HUES48 (cell line): ENCODE data around the gene ZNF559.
A peak's percentile ranks its signal among the peaks of the same experiment; 100 is the strongest.
"Not testable (repeated sequence)": the region's sequence is repeated elsewhere in the genome, so short reads cannot be mapped to it uniquely, and the experiment has no call there.

ENCODE experiments used
- H3K27ac ChIP-seq: one replicate; pipeline ENCODE4 v1.7.0; 2013; ENCODE audit warnings: low read depth, low read length, inconsistent platforms
- H3K27me3 ChIP-seq: 2 replicates; pipeline ENCODE4 v1.6.1; 2013; ENCODE audit warnings: mild to moderate bottlenecking, low read length; ENCODE audit not compliant: control insufficient read depth, insufficient read depth
- H3K36me3 ChIP-seq: 2 replicates; pipeline ENCODE4 v1.6.1; 2013; ENCODE audit warnings: low read length; ENCODE audit not compliant: control insufficient read depth, insufficient read depth
- H3K4me1 ChIP-seq: 2 replicates; pipeline ENCODE4 v1.6.1; 2013; ENCODE audit warnings: mild to moderate bottlenecking, low read length; ENCODE audit not compliant: control insufficient read depth, insufficient read depth
- H3K4me3 ChIP-seq: 2 replicates; pipeline ENCODE4 v1.5.1; 2013; ENCODE audit warnings: mild to moderate bottlenecking, low read depth, low read length
- H3K9ac ChIP-seq: 2 replicates; pipeline ENCODE4 v1.6.1; 2013; ENCODE audit warnings: mild to moderate bottlenecking, low read depth, low read length, moderate library complexity
- H3K9me3 ChIP-seq: 2 replicates; pipeline ENCODE4 v1.6.1; 2013; ENCODE audit warnings: low read length; ENCODE audit not compliant: control insufficient read depth, insufficient read depth

ZNF559 gene

DNA sequence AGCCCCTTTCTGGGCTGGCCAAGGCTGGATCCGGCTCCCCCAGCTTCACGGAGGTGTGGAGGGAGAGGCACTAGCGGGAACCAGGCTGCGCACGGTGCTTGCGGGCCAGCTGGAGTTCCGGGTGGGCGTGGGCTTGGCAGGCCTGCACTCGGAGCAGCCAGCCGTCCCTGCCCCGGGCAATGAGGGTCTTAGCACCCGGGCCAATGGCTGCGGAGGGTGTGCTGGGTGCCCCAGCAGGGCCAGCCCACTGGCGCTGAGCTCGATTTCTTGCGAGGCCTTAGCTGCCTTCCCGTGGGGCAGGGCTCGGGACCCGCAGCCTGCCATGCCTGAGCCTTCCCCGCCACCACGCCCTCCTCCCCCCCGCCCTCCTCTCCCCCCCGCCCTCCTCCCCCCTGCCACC is 2.6 kb upstream of the ZNF559 start:
- no peaks in the 10 kb centered on the region for H3K27me3 ChIP-seq
- H3K4me3 ChIP-seq, result no peak overlapping the region
- no peak overlapping the region for H3K27ac ChIP-seq
- no peaks in the 10 kb centered on the region for H3K4me1 ChIP-seq
- H3K9me3 ChIP-seq, result peaks cover 41% of the 10 kb centered on the region
- H3K9ac ChIP-seq, result no peak overlapping the region
- no peaks in the 10 kb centered on the region; the same call in 1 of the 2 replicates for H3K36me3 ChIP-seq

- not testable (repeated sequence) for H3K27me3 ChIP-seq, H3K4me1 ChIP-seq, H3K9ac ChIP-seq, H3K27ac ChIP-seq, H3K36me3 ChIP-seq, H3K4me3 ChIP-seq
- H3K9me3 ChIP-seq, result peaks cover 41% of the 10 kb centered on the region
These were observed 2.2 kb upstream of the ZNF559 start for GRCh38 chr19:9321756-9322155.

DNA sequence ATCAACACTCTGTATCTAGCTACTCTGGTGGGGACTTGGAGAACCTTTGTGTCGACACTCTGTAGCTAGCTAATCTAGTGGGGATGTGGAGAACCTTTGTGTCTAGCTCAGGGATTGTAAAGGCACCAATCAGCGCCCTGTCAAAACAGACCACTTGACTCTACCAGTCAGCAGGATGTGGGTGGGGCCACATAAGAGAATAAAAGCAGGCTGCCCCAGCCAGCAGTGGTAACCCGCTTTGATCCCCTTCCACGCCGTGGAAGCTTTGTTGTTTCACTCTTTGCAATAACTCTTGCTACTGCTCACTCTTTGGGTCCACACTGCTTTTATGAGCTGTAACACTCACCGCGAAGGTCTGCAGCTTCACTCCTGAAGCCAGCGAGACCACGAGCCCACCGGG is 1.8 kb upstream of the ZNF559 start:
- not testable (repeated sequence) for H3K36me3 ChIP-seq, H3K4me1 ChIP-seq, H3K9ac ChIP-seq, H3K27me3 ChIP-seq, H3K27ac ChIP-seq, H3K4me3 ChIP-seq
- peaks cover 41% of the 10 kb centered on the region for H3K9me3 ChIP-seq

GRCh38 chr19:9323557-9323918 is 441 bp upstream of the ZNF559 start:
- H3K4me1 ChIP-seq, result no peaks in the 10 kb centered on the region
- peaks cover 48% of the 10 kb centered on the region for H3K9me3 ChIP-seq
- no peaks in the 10 kb centered on the region for H3K27me3 ChIP-seq
- peaks cover 10% of the 10 kb centered on the region for H3K36me3 ChIP-seq
- H3K9ac ChIP-seq, result peak overlapping the region; percentile 44; the same call in 1 of the 2 replicates
- peak overlapping the region; percentile 91 for H3K27ac ChIP-seq
- peak overlapping the region; percentile 80 for H3K4me3 ChIP-seq

- Histone ChIP-seq H3K4me3 (peak overlapping the region; percentile 80), H3K27ac (peak overlapping the region; percentile 91), H3K4me1 (no peaks in the 10 kb centered on the region)
These were observed 594 bp downstream of the ZNF559 start for GRCh38 chr19:9324584-9324962.

DNA sequence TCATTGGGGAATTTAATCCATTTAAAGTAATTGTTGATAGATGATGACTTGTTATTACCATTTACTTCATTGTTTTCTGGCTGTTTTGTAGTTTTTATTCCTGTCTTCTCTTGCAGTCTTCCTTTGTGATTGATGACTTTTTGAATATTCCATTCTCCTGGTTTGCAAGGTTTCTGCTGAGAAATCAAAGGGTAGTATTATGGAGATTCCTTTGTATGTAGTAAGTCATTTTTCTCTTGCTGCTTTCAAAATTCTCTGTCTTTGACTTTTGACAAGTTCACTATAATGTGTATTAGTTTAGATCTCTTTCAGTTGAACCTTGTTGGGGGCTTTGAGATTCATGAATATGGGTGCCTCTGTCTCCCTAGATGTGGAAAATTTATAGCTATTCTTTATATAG is 6.0 kb downstream of the ZNF559 start:
- no peaks in the 10 kb centered on the region for H3K27me3 ChIP-seq
- peaks cover 87% of the 10 kb centered on the region for H3K9me3 ChIP-seq
- no peak overlapping the region for H3K9ac ChIP-seq
- H3K4me1 ChIP-seq, result no peaks in the 10 kb centered on the region
- H3K36me3 ChIP-seq, result peaks cover 37% of the 10 kb centered on the region
- no peak overlapping the region; the same call in 1 of the 2 replicates for H3K4me3 ChIP-seq
- no peak overlapping the region for H3K27ac ChIP-seq

More at GRCh38 chr19:9324584-9324962, 594 bp downstream of the ZNF559 start:
- no peaks in the 10 kb centered on the region for H3K27me3 ChIP-seq
- peaks cover 57% of the 10 kb centered on the region for H3K9me3 ChIP-seq
- peak overlapping the region; percentile 85 for H3K9ac ChIP-seq
- H3K36me3 ChIP-seq, result peaks cover 14% of the 10 kb centered on the region

- H3K9me3 ChIP-seq, result peaks cover 96% of the 10 kb centered on the region
- H3K9ac ChIP-seq, result no peak overlapping the region
- H3K27me3 ChIP-seq, result no peaks in the 10 kb centered on the region
- no peaks in the 10 kb centered on the region for H3K4me1 ChIP-seq
- H3K36me3 ChIP-seq, result peaks cover 51% of the 10 kb centered on the region
- H3K4me3 ChIP-seq, result peak overlapping the region; percentile 21
- H3K27ac ChIP-seq, result no peak overlapping the region
These were observed 18.8 kb downstream of the ZNF559 start for GRCh38 chr19:9342610-9343304.

DNA sequence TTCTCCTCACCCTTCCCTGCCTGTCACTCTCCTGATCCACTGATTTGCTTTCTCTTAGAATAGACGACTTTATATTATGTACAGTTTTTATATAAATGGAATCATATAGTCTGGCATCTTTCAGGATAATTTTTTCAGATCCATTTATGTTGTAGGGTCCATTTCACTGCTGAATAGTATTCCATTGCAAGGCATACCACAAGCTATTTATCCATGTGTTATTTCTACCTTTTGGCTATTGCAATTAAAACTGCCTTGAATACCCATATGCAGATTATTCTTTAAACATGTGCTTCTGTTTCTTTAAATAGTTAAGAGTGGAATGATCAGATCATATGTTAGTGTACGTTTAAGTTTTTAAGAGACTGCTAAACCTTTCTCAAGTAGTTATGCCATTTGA is 21.0 kb downstream of the ZNF559 start:
- Histone ChIP-seq H3K9me3 (peaks cover 97% of the 10 kb centered on the region), H3K27me3 (no peaks in the 10 kb centered on the region), H3K4me3 (no peak overlapping the region), H3K4me1 (no peaks in the 10 kb centered on the region), H3K36me3 (peaks cover 36% of the 10 kb centered on the region), H3K27ac (no peak overlapping the region), H3K9ac (no peak overlapping the region)

GRCh38 chr19:9348253-9348652 is 24.3 kb downstream of the ZNF559 start:
- Histone ChIP-seq H3K27ac (no peak overlapping the region), H3K36me3 (peaks cover 6% of the 10 kb centered on the region), H3K4me3 (no peak overlapping the region), H3K4me1 (no peaks in the 10 kb centered on the region), H3K27me3 (no peaks in the 10 kb centered on the region), H3K9ac (no peak overlapping the region), H3K9me3 (peaks cover 95% of the 10 kb centered on the region)

DNA sequence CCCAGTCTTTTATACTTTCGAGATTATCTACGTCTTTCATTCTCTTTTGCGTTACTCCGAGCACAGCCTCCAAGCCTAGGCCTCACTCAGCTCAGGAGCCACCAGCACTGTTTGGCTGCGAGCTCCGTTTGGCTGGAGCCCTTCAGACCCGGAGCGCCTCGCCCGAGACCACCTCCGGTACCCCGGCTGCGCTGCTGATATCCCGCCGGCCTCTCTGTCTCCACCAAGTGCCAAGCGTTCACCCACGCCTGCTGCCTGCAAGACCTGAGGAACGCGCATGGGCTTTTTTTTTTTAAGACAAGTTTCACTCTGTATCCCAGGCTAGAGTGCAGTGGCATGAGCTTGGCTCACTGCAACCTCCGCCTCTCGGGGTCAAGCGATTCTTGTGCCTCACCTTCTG is 24.7 kb downstream of the ZNF559 start:
- Histone ChIP-seq H3K36me3 (peaks cover 1% of the 10 kb centered on the region), H3K4me1 (no peaks in the 10 kb centered on the region), H3K27me3 (no peaks in the 10 kb centered on the region), H3K9ac (no peak overlapping the region), H3K27ac (no peak overlapping the region), H3K4me3 (no peak overlapping the region), H3K9me3 (peaks cover 91% of the 10 kb centered on the region)

GRCh38 chr19:9352505-9352904 is 28.5 kb downstream of the ZNF559 start:
- peaks cover 85% of the 10 kb centered on the region for H3K9me3 ChIP-seq
- no peak overlapping the region for H3K9ac ChIP-seq
- H3K36me3 ChIP-seq, result no peaks in the 10 kb centered on the region
- no peaks in the 10 kb centered on the region for H3K4me1 ChIP-seq
- H3K27me3 ChIP-seq, result no peaks in the 10 kb centered on the region
- H3K4me3 ChIP-seq, result no peak overlapping the region
- H3K27ac ChIP-seq, result no peak overlapping the region
